Natural killer cell (primary cell): ENCODE measurements around the gene DIP2A. TPM values are rescaled to one million over a fixed set of nuclear protein-coding genes. Genes with fewer than 3 reads are reported as not detected.

Source experiments
- ATAC-seq, 3 donors: fragments of 150-1000 bp in 2 of 3; fragments of 200-7000 bp in 1 of 3; cut with Tn5 transposase; 1 replicate in 1 of 3; 2 replicates in 2 of 3; pipeline ENCODE4 v1.10.0; 2021; ENCODE audit warnings: mild to moderate bottlenecking in 2 of 3, moderate library complexity in 2 of 3
- DNase-seq, 2 donors: peaks; one replicate each; pipeline versions ENCODE4 v3.0.0 to v3.0.0-alpha.2; 2013 to 2021; ENCODE audit warnings: mixed read lengths in 1 of 2
- H3K27ac ChIP-seq: one replicate; pipeline ENCODE4 v1.5.1; 2013; ENCODE audit warnings: mild to moderate bottlenecking, low read length
- H3K27me3 ChIP-seq: one replicate; pipeline ENCODE4 v1.6.1; 2013; ENCODE audit warnings: low read length; ENCODE audit not compliant: control insufficient read depth, insufficient read depth
- H3K36me3 ChIP-seq: one replicate; pipeline ENCODE4 v1.6.1; 2013; ENCODE audit warnings: low read length; ENCODE audit not compliant: control insufficient read depth, insufficient read depth
- H3K4me1 ChIP-seq: one replicate; pipeline ENCODE4 v1.6.1; 2013; ENCODE audit warnings: low read length; ENCODE audit not compliant: control insufficient read depth, insufficient read depth
- H3K4me3 ChIP-seq: one replicate; pipeline ENCODE4 v1.5.1; 2013; ENCODE audit warnings: low read length
- H3K9me3 ChIP-seq: one replicate; pipeline ENCODE4 v1.6.1; 2013; ENCODE audit warnings: low read length; ENCODE audit not compliant: control insufficient read depth, insufficient read depth
- H3K27ac Mint-ChIP-seq, 2 donors: one replicate each; pipeline ENCODE4 v1.8.0; 2022; ENCODE audit warnings: mild to moderate bottlenecking in 2 of 2, mixed read lengths in 2 of 2, moderate library complexity in 1 of 2
- H3K27me3 Mint-ChIP-seq, 2 donors: one replicate each; pipeline ENCODE4 v1.8.0; 2022; ENCODE audit warnings: low read depth in 2 of 2, mixed read lengths in 2 of 2
- H3K36me3 Mint-ChIP-seq: one replicate; pipeline ENCODE4 v1.8.0; 2022; ENCODE audit warnings: mixed read lengths
- H3K4me1 Mint-ChIP-seq, 2 donors: one replicate each; pipeline ENCODE4 v1.8.0; 2022; ENCODE audit warnings: mixed read lengths in 2 of 2
- H3K4me3 Mint-ChIP-seq: one replicate; pipeline ENCODE4 v1.8.0; 2022; ENCODE audit warnings: mild to moderate bottlenecking, moderate library complexity, mixed read lengths
- H3K9me3 Mint-ChIP-seq, 2 donors: one replicate each; pipeline ENCODE4 v1.8.0; 2022; ENCODE audit warnings: mixed read lengths in 2 of 2
- CTCF ChIP-seq: fragments of 200-600 bp; IDR thresholded peaks from one replicate; pipeline ENCODE4 v1.8.0; 2022; ENCODE audit warnings: antibody characterized with exemption
- WGBS: methylation state at CpG from one replicate; pipeline ENCODE4 v1.1.7; 2013; ENCODE audit warnings: missing lambda C conversion rate; ENCODE audit not compliant: insufficient coverage; 5-methylcytosine and 5-hydroxymethylcytosine counted together
- intact Hi-C: fragments of 100-400 bp; cut with micrococcal nuclease; formaldehyde crosslinking; loops from one replicate; pipeline ENCODE4 v1.14.2; 2022
- total RNA-seq, 4 donors: library from RNA; stranded (reverse); fragments of 120-200 nt in 1 of 4; gene quantifications; one replicate each; pipeline versions ENCODE4 v1.2.3 to v1.2.4, GENCODE V29; 2013 to 2022

Gene DIP2A
- total RNA-seq, 3 donors from 2014 or later (not counting 1 experiment from before 2014, with no cell fraction given): 166 to 308 (median 170) TPM

- Mint-ChIP-seq H3K36me3 (no peaks in the 10 kb centered on the region), H3K9me3 (no peaks in the 10 kb centered on the region), H3K4me3 (no peak overlapping the region), H3K27ac (no peak overlapping the region), H3K27me3 (no peaks in the 10 kb centered on the region), H3K4me1 (peaks cover 34 to 57% of the 10 kb centered on the region in 2 donors)
- intact Hi-C loops: no loop called here
- no peak for TF ChIP-seq CTCF
- H3K9me3 ChIP-seq: no peaks in the 10 kb centered on the region
- no peak overlapping the region for H3K4me3 ChIP-seq
- no peak for DNase-seq
- H3K4me1 ChIP-seq: peaks cover 3% of the 10 kb centered on the region
- H3K36me3 ChIP-seq: peaks cover 7% of the 10 kb centered on the region
- H3K27ac ChIP-seq: no peak overlapping the region
- no peak for ATAC-seq
- no peaks in the 10 kb centered on the region for H3K27me3 ChIP-seq
- WGBS: 90% methylated on average over 2 of the region's 3 CpGs
Measured at GRCh38 chr21:46465651-46466050, 7.0 kb downstream of the DIP2A start.

DNA sequence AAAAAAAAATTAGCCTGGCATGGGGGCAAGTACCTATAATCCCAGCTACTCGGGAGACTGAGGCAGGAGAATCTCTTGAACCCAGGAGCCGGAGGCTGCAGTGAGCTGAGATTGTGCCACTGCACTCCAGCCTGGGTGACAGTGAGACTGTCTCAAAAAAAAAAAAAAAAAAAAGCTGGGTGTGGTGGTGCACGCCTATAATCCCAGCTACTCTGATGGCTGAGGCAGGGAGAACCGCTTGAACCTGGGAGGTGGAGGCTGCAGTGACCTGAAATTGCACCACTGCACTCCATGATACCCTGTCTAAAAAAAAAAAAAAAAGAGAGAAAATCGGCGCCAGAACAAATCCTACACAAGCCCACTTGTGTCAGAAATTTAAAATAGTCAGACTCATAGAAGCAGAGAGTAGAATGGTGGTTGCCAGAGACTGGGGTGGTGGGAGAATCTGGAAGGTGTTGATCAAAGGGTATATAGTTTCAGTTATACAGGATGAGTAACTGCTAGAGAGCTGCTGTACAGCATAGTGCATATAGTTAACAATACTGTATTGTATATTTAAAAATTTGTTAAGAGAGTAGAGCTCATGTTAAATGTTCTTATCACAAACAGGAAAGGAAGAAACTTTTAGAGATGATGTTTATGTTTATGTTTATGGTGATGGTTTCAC, 9.6 kb downstream of the DIP2A start:
- 100% methylated on average over 4 of the region's 6 CpGs for WGBS
- no peak for DNase-seq

DNA sequence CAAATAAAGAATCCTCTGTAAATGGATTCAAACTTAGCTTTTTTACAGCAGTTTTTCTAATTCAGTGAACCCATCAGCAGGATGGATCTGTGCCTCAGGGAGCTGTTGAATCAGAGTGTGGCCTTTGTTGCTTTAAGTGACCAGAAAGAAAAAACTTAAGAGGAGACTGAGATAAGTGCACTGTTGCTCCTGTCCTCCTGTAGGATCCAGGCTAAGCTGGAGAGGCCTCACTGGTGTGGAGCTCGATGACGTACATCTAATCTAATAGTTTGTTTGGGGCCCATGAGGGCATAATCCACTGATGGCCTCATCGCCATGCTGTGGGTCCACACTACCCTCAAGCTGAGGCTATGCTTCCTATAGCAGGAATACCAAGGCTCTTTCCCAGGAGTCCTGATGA, 10.6 kb downstream of the DIP2A start:
- H3K4me3 ChIP-seq: no peak overlapping the region
- DNase-seq (no peak), ATAC-seq (no peak)
- intact Hi-C loops: no loop called here
- H3K27me3 Mint-ChIP-seq: no peaks in the 10 kb centered on the region
- peaks cover 41 to 59% of the 10 kb centered on the region in 2 donors for H3K4me1 Mint-ChIP-seq
- H3K4me3 Mint-ChIP-seq: no peak overlapping the region
- no peak for TF ChIP-seq CTCF
- no peaks in the 10 kb centered on the region for H3K27me3 ChIP-seq
- H3K27ac Mint-ChIP-seq: peak overlapping the region; percentile 19 to 62
- peaks cover 7% of the 10 kb centered on the region for H3K36me3 ChIP-seq
- H3K27ac ChIP-seq: no peak overlapping the region
- no peaks in the 10 kb centered on the region for H3K9me3 Mint-ChIP-seq
- H3K9me3 ChIP-seq: no peaks in the 10 kb centered on the region
- no peaks in the 10 kb centered on the region for H3K36me3 Mint-ChIP-seq
- H3K4me1 ChIP-seq: peaks cover 15% of the 10 kb centered on the region
- WGBS: 98% methylated on average over 3 of the region's 3 CpGs

More for the DNA sequence above, 9.6 kb downstream of the DIP2A start:
- H3K4me1 Mint-ChIP-seq: peaks cover 38 to 56% of the 10 kb centered on the region in 2 donors
- intact Hi-C loops: no loop called here
- no peaks in the 10 kb centered on the region for H3K36me3 Mint-ChIP-seq
- H3K4me3 ChIP-seq: no peak overlapping the region
- H3K9me3 ChIP-seq: no peaks in the 10 kb centered on the region
- H3K27me3 ChIP-seq: no peaks in the 10 kb centered on the region
- peaks cover 7% of the 10 kb centered on the region for H3K36me3 ChIP-seq
- H3K4me3 Mint-ChIP-seq: no peak overlapping the region
- no peak for TF ChIP-seq CTCF
- no peaks in the 10 kb centered on the region for H3K27me3 Mint-ChIP-seq
- H3K4me1 ChIP-seq: peaks cover 14% of the 10 kb centered on the region
- no peaks in the 10 kb centered on the region for H3K9me3 Mint-ChIP-seq
- peak overlapping the region; percentile 19 to 62 for H3K27ac Mint-ChIP-seq
- no peak for ATAC-seq
- H3K27ac ChIP-seq: no peak overlapping the region

- H3K36me3 Mint-ChIP-seq: no peaks in the 10 kb centered on the region
- H3K4me3 ChIP-seq: no peak overlapping the region
- DNase-seq (no peak), ATAC-seq (peak in 2 of 3 donors; percentile 47 to 63)
- H3K27me3 ChIP-seq: no peaks in the 10 kb centered on the region
- H3K36me3 ChIP-seq: peaks cover 5% of the 10 kb centered on the region
- peaks cover 39 to 62% of the 10 kb centered on the region in 2 donors for H3K4me1 Mint-ChIP-seq
- WGBS: 38% methylated on average over 1 of the region's 1 CpG
- peaks cover 21% of the 10 kb centered on the region for H3K4me1 ChIP-seq
- no peaks in the 10 kb centered on the region for H3K27me3 Mint-ChIP-seq
- no peak overlapping the region for H3K27ac ChIP-seq
- peak overlapping the region; percentile 28 for H3K4me3 Mint-ChIP-seq
- intact Hi-C loops: no loop called here
- no peaks in the 10 kb centered on the region for H3K9me3 ChIP-seq
- H3K9me3 Mint-ChIP-seq: no peaks in the 10 kb centered on the region
- H3K27ac Mint-ChIP-seq: peak overlapping the region; percentile 58 to 92
- TF ChIP-seq CTCF: no peak
Measured at GRCh38 chr21:46471514-46471913, 12.8 kb downstream of the DIP2A start.
